NB4 (cell line): Measurements from ENCODE around the gene TPM1.

Experiments
- MYC ChIP-seq: IDR thresholded peaks from 2 replicates; pipeline ENCODE4 v1.6.1; 2011; ENCODE audit warnings: low read depth, low read length
- POLR2A ChIP-seq: IDR thresholded peaks from 2 replicates; pipeline ENCODE4 v1.6.1; 2011; ENCODE audit warnings: mild to moderate bottlenecking; ENCODE audit not compliant: insufficient read length; ENCODE audit errors: extremely low read depth
- TF ChIP-seq, protein P1 (sequence below): IDR thresholded peaks from 2 replicates; pipeline ENCODE4 v1.6.1; 2011; ENCODE audit warnings: low read depth, low read length
- TF ChIP-seq, protein P2 (sequence below): IDR thresholded peaks from one replicate; pipeline ENCODE4 v1.5.1; 2012; ENCODE audit warnings: low read depth, low read length

DNA sequence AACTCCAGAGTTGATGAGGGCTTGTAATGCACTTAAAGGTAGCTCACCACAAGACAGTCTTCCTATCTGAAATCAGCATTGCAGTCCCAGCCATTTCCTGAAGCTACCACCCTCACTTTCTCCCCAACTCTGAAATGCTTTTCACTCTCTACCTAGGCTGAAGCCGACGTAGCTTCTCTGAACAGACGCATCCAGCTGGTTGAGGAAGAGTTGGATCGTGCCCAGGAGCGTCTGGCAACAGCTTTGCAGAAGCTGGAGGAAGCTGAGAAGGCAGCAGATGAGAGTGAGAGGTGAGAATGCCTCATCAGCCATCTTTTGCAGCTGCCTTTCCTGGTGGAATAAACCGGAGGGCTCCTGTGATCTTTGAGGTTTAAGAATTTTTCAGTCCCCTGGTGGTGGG is 14.3 kb downstream of the TPM1 start:
- TF ChIP-seq POLR2A (no peak), MYC (no peak)
- TF ChIP-seq, protein P1, sequence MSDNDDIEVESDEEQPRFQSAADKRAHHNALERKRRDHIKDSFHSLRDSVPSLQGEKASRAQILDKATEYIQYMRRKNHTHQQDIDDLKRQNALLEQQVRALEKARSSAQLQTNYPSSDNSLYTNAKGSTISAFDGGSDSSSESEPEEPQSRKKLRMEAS = no peak
- TF ChIP-seq, protein P2, sequence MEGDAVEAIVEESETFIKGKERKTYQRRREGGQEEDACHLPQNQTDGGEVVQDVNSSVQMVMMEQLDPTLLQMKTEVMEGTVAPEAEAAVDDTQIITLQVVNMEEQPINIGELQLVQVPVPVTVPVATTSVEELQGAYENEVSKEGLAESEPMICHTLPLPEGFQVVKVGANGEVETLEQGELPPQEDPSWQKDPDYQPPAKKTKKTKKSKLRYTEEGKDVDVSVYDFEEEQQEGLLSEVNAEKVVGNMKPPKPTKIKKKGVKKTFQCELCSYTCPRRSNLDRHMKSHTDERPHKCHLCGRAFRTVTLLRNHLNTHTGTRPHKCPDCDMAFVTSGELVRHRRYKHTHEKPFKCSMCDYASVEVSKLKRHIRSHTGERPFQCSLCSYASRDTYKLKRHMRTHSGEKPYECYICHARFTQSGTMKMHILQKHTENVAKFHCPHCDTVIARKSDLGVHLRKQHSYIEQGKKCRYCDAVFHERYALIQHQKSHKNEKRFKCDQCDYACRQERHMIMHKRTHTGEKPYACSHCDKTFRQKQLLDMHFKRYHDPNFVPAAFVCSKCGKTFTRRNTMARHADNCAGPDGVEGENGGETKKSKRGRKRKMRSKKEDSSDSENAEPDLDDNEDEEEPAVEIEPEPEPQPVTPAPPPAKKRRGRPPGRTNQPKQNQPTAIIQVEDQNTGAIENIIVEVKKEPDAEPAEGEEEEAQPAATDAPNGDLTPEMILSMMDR = no peak
